HepG2 (cell line): ENCODE measurements around the gene ZBTB46. TPM values are rescaled to one million over a fixed set of nuclear protein-coding genes. Genes with fewer than 3 reads are reported as not detected.

Experiments used
- AFF4 ChIP-seq: sonication (generic); formaldehyde crosslinking; IDR thresholded peaks from 2 replicates; pipeline ENCODE4 v1.4.0; 2020; ENCODE audit warnings: missing genetic modification reagents
- ARHGAP35 ChIP-seq: sonication (generic); formaldehyde crosslinking; IDR thresholded peaks from 2 replicates; pipeline ENCODE4 v1.9.0; 2022; ENCODE audit warnings: mild to moderate bottlenecking, inconsistent platforms, moderate library complexity, missing genetic modification reagents, borderline replicate concordance
- ATF5 ChIP-seq: sonication (generic); formaldehyde crosslinking; IDR thresholded peaks from 2 replicates; pipeline ENCODE4 v1.4.0; 2020; ENCODE audit warnings: mild to moderate bottlenecking, low read depth, missing genetic modification reagents
- BCLAF1 ChIP-seq: fragments of 450-650 bp; IDR thresholded peaks from 2 replicates; pipeline ENCODE4 v1.6.1; 2017; ENCODE audit warnings: mild to moderate bottlenecking
- GMEB2 ChIP-seq: IDR thresholded peaks from 2 replicates; pipeline ENCODE4 v1.6.1; 2016; ENCODE audit warnings: missing biosample characterization, missing genetic modification reagents, low read depth
- IRF2 ChIP-seq: IDR thresholded peaks from 2 replicates; pipeline ENCODE4 v1.6.1; 2018; ENCODE audit warnings: missing genetic modification reagents, missing compliant biosample characterization
- KAT2B ChIP-seq: fragments of 150-350 bp; IDR thresholded peaks from 2 replicates; pipeline ENCODE4 v1.6.1; 2014; ENCODE audit warnings: low read depth, low read length, borderline replicate concordance
- MYC ChIP-seq: sonication (generic); formaldehyde crosslinking; IDR thresholded peaks from 2 replicates; pipeline ENCODE4 v1.9.0; 2021; ENCODE audit warnings: missing genetic modification reagents, borderline replicate concordance
- PHF5A ChIP-seq: IDR thresholded peaks from one replicate; pipeline ENCODE4 v1.6.1; 2018; ENCODE audit warnings: low read depth, missing genetic modification reagents; ENCODE audit not compliant: unreplicated experiment
- RBM22 ChIP-seq: fragments of 200-400 bp; formaldehyde crosslinking; optimal IDR thresholded peaks from 2 replicates; pipeline ENCODE3; 2017; ENCODE audit warnings: mild to moderate bottlenecking, low read length, moderate library complexity
- RFXAP ChIP-seq: sonication (generic); formaldehyde crosslinking; IDR thresholded peaks from 2 replicates; pipeline ENCODE4 v1.4.0; 2020; ENCODE audit warnings: missing genetic modification reagents, borderline replicate concordance
- SUZ12 ChIP-seq: fragments of 150-350 bp; IDR thresholded peaks from 2 replicates; pipeline ENCODE4 v1.6.1; 2014; ENCODE audit warnings: low read depth, low read length
- TAF1 ChIP-seq: sonication (generic); formaldehyde crosslinking; IDR thresholded peaks from 2 replicates; pipeline ENCODE4 v1.4.0; 2020; ENCODE audit warnings: missing genetic modification reagents
- ZC3H4 ChIP-seq: sonication (generic); formaldehyde crosslinking; IDR thresholded peaks from 2 replicates; pipeline ENCODE4 v1.4.0; 2020; ENCODE audit warnings: missing genetic modification reagents, borderline replicate concordance
- ZNF160 ChIP-seq: sonication (generic); formaldehyde crosslinking; IDR thresholded peaks from 2 replicates; pipeline ENCODE4 v1.8.0; 2022; ENCODE audit warnings: mild to moderate bottlenecking, inconsistent platforms, missing genetic modification reagents
- ZNF33B ChIP-seq: sonication (generic); formaldehyde crosslinking; IDR thresholded peaks from 2 replicates; pipeline ENCODE4 v1.5.1; 2020; ENCODE audit warnings: mild to moderate bottlenecking, missing genetic modification reagents
- ZNF354B ChIP-seq: sonication (generic); formaldehyde crosslinking; IDR thresholded peaks from 2 replicates; pipeline ENCODE4 v1.8.0; 2022; ENCODE audit warnings: mild to moderate bottlenecking, missing genetic modification reagents
- ZNF709 ChIP-seq: sonication (generic); formaldehyde crosslinking; IDR thresholded peaks from 2 replicates; pipeline ENCODE4 v1.5.0; 2020; ENCODE audit warnings: mild to moderate bottlenecking, missing genetic modification reagents
- ZNF713 ChIP-seq: sonication (generic); formaldehyde crosslinking; IDR thresholded peaks from 2 replicates; pipeline ENCODE4 v1.4.0; 2020; ENCODE audit warnings: mild to moderate bottlenecking, missing genetic modification reagents
- ZNF761 ChIP-seq: sonication (generic); formaldehyde crosslinking; conservative IDR thresholded peaks from 2 replicates; pipeline ENCODE4 v1.4.0; 2020; ENCODE audit warnings: mild to moderate bottlenecking, missing genetic modification reagents
- ZNF891 ChIP-seq: sonication (generic); formaldehyde crosslinking; IDR thresholded peaks from 2 replicates; pipeline ENCODE4 v1.5.0; 2020; ENCODE audit warnings: mild to moderate bottlenecking, missing genetic modification reagents
- polyA plus RNA-seq, 8 experiments: library from polyadenylated mRNA; depleted of rRNA in 3 of 8; stranded (reverse) in 7 of 8; unstranded in 1 of 8; fragments of >200 nt; fragmentation: Illumina TruSeq in 4 of 8; extraction: Trizol in 4 of 8; gene quantifications; 2 replicates each; pipeline versions ENCODE4 v1.2.1 to v1.2.3, GENCODE V29; 2011 to 2016; ENCODE audit warnings: low read depth in 4 of 8, missing spikeins in 1 of 8, mixed read lengths in 1 of 8; ENCODE audit not compliant: insufficient read depth in 1 of 8
- total RNA-seq, 5 experiments: library from RNA; depleted of rRNA; stranded (reverse); fragments of >200 nt; fragmentation: Illumina TruSeq; extraction: Trizol; gene quantifications; 2 replicates each; pipeline ENCODE4 v1.2.3, GENCODE V29; 2016; ENCODE audit warnings: low read depth in 1 of 5

ZBTB46 gene
- total and polyA plus RNA-seq, 2 of the 13 experiments (the other 11 are each of a cell fraction or from before 2014, with no cell fraction given) = 1.6 to 13.5 TPM

GRCh38 chr20:63737945-63738686 lies 92.9 kb downstream of the ZBTB46 start (continued):
- TF ChIP-seq SUZ12 (no peak), ZNF761 (no peak), PHF5A (CRISPR knock-in tag) (peak; percentile 48), KAT2B (no peak), ATF5 (peak; percentile 97), ZNF709 (peak; percentile 57; the same call in 1 of the 2 replicates), ZNF160 (CRISPR knock-in tag) (peak; percentile 38), TAF1 (CRISPR knock-in tag) (peak; percentile 94), ZNF33B (CRISPR knock-in tag) (peak; percentile 98), MYC (CRISPR knock-in tag) (peak; percentile 94), RFXAP (peak; percentile 61), BCLAF1 (no peak), ARHGAP35 (CRISPR knock-in tag) (no peak; the same call in 1 of the 2 replicates), ZNF713 (CRISPR knock-in tag) (0 out of 2 replicates have a peak, but pooled peaks have one; percentile 86), ZNF891 (peak; percentile 84), ZNF354B (0 out of 2 replicates have a peak, but pooled peaks have one; percentile 93), ZC3H4 (CRISPR knock-in tag) (peak; percentile 81; the same call in 1 of the 2 replicates), AFF4 (CRISPR knock-in tag) (peak; percentile 91), GMEB2 (CRISPR knock-in tag) (no peak), RBM22 (peak; percentile 95), IRF2 (CRISPR knock-in tag) (peak; percentile 74; the same call in 1 of the 2 replicates)
